GM12874 (cell line): ENCODE measurements around the gene H6PD.

Experiments
- TF ChIP-seq, protein P1 (sequence below): IDR thresholded peaks from 2 replicates; pipeline ENCODE4 v1.5.1; 2011; ENCODE audit warnings: low read depth, mild to moderate bottlenecking, control low read depth, low read length, moderate library complexity; ENCODE audit not compliant: insufficient read depth

H6PD gene

GRCh38 chr1:9243066-9243739, 8.6 kb downstream of the H6PD start:
- TF ChIP-seq, protein P1, sequence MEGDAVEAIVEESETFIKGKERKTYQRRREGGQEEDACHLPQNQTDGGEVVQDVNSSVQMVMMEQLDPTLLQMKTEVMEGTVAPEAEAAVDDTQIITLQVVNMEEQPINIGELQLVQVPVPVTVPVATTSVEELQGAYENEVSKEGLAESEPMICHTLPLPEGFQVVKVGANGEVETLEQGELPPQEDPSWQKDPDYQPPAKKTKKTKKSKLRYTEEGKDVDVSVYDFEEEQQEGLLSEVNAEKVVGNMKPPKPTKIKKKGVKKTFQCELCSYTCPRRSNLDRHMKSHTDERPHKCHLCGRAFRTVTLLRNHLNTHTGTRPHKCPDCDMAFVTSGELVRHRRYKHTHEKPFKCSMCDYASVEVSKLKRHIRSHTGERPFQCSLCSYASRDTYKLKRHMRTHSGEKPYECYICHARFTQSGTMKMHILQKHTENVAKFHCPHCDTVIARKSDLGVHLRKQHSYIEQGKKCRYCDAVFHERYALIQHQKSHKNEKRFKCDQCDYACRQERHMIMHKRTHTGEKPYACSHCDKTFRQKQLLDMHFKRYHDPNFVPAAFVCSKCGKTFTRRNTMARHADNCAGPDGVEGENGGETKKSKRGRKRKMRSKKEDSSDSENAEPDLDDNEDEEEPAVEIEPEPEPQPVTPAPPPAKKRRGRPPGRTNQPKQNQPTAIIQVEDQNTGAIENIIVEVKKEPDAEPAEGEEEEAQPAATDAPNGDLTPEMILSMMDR, result no peak

DNA sequence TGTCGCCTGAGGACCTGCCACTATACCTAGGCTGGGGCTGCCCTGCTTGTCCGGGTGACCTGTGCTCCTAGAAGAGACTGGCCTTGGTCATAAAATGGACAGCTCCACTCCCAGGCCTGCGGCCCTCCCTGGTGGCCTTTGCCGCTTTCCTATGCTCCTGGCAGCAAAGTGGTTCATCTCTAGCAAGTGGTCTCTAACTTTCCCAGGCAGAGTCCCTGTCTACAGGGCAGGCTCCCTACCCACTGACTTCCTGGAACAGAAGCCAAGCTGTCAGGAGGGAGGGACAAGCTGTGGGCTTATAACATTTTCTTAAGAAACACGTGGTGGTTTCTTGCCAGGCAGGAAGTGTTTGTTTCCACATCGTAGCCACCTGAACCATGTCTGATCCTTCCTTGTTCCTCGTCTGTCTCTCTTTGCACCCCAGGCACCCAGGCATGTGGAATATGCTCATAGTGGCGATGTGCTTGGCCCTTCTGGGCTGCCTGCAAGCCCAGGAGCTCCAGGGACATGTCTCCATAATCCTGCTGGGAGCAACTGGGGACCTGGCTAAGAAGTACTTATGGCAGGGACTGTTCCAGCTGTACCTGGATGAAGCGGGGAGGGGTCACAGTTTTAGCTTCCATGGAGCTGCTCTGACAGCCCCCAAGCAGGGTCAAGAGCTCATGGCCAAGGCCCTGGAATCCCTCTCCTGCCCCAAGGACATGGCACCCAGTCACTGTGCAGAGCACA, 10.1 kb downstream of the H6PD start:
- TF ChIP-seq, protein P1, result no peak

DNA sequence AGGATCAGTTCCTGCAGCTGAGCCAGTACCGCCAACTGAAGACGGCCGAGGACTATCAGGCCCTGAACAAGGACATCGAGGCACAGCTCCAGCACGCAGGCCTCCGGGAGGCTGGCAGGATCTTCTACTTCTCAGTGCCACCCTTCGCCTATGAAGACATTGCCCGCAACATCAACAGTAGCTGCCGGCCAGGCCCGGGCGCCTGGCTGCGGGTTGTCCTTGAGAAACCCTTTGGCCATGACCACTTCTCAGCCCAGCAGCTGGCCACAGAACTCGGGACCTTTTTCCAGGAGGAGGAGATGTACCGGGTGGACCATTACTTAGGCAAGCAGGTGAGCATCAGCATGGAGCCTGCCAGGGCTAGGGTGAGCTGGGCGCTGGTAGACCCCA, 10.7 kb downstream of the H6PD start:
- TF ChIP-seq, protein P1, result no peak

GRCh38 chr1:9245661-9246060, 11.1 kb downstream of the H6PD start:
- TF ChIP-seq, protein P1, result no peak

- TF ChIP-seq, protein P1, result no peak
These were observed 11.6 kb downstream of the H6PD start for GRCh38 chr1:9246215-9246614.

DNA sequence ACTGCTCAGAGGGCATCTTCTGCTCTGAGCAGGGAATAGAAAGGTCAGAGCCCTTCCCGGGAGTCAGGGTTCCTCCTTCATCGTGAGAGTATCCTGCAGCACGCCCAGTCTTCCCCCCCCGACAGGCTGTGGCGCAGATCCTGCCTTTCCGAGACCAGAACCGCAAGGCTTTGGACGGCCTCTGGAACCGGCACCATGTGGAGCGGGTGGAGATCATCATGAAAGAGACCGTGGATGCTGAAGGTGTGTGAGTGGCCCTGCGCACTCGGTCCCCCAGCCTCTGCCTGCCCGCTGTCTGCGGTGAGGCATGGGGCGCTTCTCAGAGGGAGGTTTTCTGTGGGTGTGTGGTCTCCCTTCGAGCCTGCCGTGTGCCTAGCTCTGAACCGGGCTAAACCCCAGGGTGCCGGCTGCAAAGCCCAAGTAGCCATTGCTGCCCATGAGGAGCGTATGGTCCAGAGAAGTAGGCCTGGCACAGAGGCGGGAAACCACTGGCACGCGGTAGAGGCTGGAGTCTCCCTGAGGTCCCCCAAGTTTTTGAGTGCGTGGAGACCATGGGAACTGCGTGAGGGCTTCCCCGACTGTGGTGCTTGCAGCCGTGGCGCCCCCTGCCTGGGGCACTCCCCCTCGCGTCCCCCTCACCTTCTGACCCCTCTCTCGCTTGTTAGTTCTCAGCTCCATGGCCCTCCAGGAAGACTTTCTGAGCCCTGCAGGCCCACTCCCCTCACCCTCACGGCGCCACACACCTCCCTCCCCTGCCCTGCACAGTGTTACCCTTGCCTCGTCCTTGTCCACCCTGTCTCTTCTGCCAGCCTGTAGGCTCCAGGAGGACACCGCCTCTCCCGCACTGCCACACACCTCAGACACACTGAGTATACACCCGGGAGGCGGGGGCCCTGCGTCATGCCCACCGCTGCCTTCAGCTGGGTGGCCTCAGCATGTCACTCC, 12.5 kb downstream of the H6PD start:
- TF ChIP-seq, protein P1, result no peak

DNA sequence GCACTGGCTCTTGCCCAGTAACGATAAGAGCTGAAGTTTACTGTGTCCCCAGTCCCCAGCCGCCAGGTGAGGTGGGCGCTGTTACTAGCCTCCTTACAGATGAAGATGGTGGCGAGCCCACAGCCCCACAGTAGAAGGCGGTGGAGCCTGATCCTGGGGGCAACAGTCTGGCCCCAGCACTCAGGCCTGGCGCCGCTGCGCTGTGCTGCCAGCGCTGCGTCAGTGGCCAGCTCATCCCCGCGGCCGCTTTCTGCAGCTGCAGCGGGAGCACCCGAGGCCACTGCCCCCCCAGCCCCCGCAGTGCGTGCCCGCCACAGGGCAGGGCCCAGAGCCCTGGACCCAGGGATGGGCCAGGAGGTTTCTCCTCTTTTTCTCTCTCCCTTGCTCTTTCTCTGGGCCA, 13.3 kb downstream of the H6PD start:
- TF ChIP-seq, protein P1, result no peak
